ENCODE measurements around the gene NR1H3. TPM values are rescaled to one million over a fixed set of nuclear protein-coding genes. Genes with fewer than 3 reads are reported as not detected.

NR1H3 gene
- total RNA-seq, 2 experiments from 2014 or later: 6.2 to 14.7 TPM

- TF ChIP-seq EZH2phosphoT487 (IDR thresholded peaks at IDR 0.05; ENCODE audit: borderline replicate concordance, low read depth, low read length) (no peak), CTCF (conservative IDR thresholded peaks at IDR 0.05; ENCODE audit: low read length) (no peak)
- Histone ChIP-seq H3K4me3 (ENCODE audit: low read depth, low read length, poor library complexity, severe bottlenecking) (no peak overlapping the region), H3K4me2 (ENCODE audit: low read length) (no peak overlapping the region), H3K9me3 (ENCODE audit: low read length) (no peaks in the 10 kb centered on the region), H3K79me2 (ENCODE audit: insufficient read depth, low read depth, low read length) (no peaks in the 10 kb centered on the region), H3K27ac (ENCODE audit: low read depth, low read length, poor library complexity, severe bottlenecking) (no peak overlapping the region), H3K9me2 (ENCODE audit: insufficient read depth, low read length) (no peaks in the 10 kb centered on the region), H3K4me1 (ENCODE audit: insufficient read depth, low read length, poor library complexity, severe bottlenecking) (peaks cover 33% of the 10 kb centered on the region), H4K20me1 (ENCODE audit: insufficient read depth, low read length) (no peaks in the 10 kb centered on the region), H3K36me3 (ENCODE audit: insufficient read depth, low read length) (no peaks in the 10 kb centered on the region), H2AFZ (ENCODE audit: low read length) (no peak overlapping the region)
- POLR2A ChIA-PET: interaction anchor here (0.5 to 1.8 kb wide), 3 partner anchors 16 to 479 kb away, joined by 3 to 7 read pairs (median 3); partner anchors contain the start of gene ACP2
- CTCF ChIA-PET (ENCODE audit: unreplicated experiment): no interaction called here
- BruUV-seq (replicated peaks): no TSS peak
- intact Hi-C loops (cut with micrococcal nuclease; ENCODE audit: unreplicated experiment): no loop called here
- no peak for DNase-seq (ENCODE audit: low spot score)
Observed at GRCh38 chr11:47264119-47264518, 6.3 kb downstream of the NR1H3 start.

- H3K36me3 ChIP-seq (ENCODE audit: insufficient read depth, low read length): no peaks in the 10 kb centered on the region
- DNase-seq (ENCODE audit: low spot score): no peak
- no peaks in the 10 kb centered on the region for H4K20me1 ChIP-seq (ENCODE audit: insufficient read depth, low read length)
- H3K4me1 ChIP-seq (ENCODE audit: insufficient read depth, low read length, poor library complexity, severe bottlenecking): peaks cover 35% of the 10 kb centered on the region
- ChIA-PET CTCF (ENCODE audit: unreplicated experiment) (no interaction called here), POLR2A (interaction anchor here (1.5 to 1.8 kb wide), 2 partner anchors 16 kb away, joined by 3 to 7 read pairs; partner anchors contain the start of gene ACP2)
- H3K27ac ChIP-seq (ENCODE audit: low read depth, low read length, poor library complexity, severe bottlenecking): no peak overlapping the region
- intact Hi-C loops (cut with micrococcal nuclease; ENCODE audit: unreplicated experiment): no loop called here
- TF ChIP-seq EZH2phosphoT487 (IDR thresholded peaks at IDR 0.05; ENCODE audit: borderline replicate concordance, low read depth, low read length) (no peak), CTCF (conservative IDR thresholded peaks at IDR 0.05; ENCODE audit: low read length) (no peak)
- H3K4me2 ChIP-seq (ENCODE audit: low read length): no peak overlapping the region
- no peak overlapping the region for H2AFZ ChIP-seq (ENCODE audit: low read length)
- no TSS peak for BruUV-seq (replicated peaks)
- no peaks in the 10 kb centered on the region for H3K79me2 ChIP-seq (ENCODE audit: insufficient read depth, low read depth, low read length)
- no peaks in the 10 kb centered on the region for H3K9me3 ChIP-seq (ENCODE audit: low read length)
- H3K9me2 ChIP-seq (ENCODE audit: insufficient read depth, low read length): no peaks in the 10 kb centered on the region
- H3K4me3 ChIP-seq (ENCODE audit: low read depth, low read length, poor library complexity, severe bottlenecking): no peak overlapping the region
Observed at GRCh38 chr11:47264521-47264920, 6.7 kb downstream of the NR1H3 start.

GRCh38 chr11:47267876-47268275, 10.1 kb downstream of the NR1H3 start:
- peaks cover 25% of the 10 kb centered on the region for H3K79me2 ChIP-seq (ENCODE audit: insufficient read depth, low read depth, low read length)
- ChIA-PET CTCF (ENCODE audit: unreplicated experiment) (no interaction called here), POLR2A (interaction anchor here (1.3 kb wide), 1 partner anchor 9 kb away, joined by 4 read pairs; no protein-coding TSS in a partner anchor)
- peak overlapping the region; percentile 60; the same call in 1 of the 2 replicates for H3K4me2 ChIP-seq (ENCODE audit: low read length)
- no peaks in the 10 kb centered on the region for H3K9me3 ChIP-seq (ENCODE audit: low read length)
- BruUV-seq (replicated peaks): no TSS peak
- H3K9me2 ChIP-seq (ENCODE audit: insufficient read depth, low read length): no peaks in the 10 kb centered on the region
- H4K20me1 ChIP-seq (ENCODE audit: insufficient read depth, low read length): peaks cover 23% of the 10 kb centered on the region; the same call in 1 of the 2 replicates
- TF ChIP-seq EZH2phosphoT487 (IDR thresholded peaks at IDR 0.05; ENCODE audit: borderline replicate concordance, low read depth, low read length): no peak
- TF ChIP-seq CTCF (conservative IDR thresholded peaks at IDR 0.05; ENCODE audit: low read length): no peak
- H3K4me3 ChIP-seq (ENCODE audit: low read depth, low read length, poor library complexity, severe bottlenecking): no peak overlapping the region
- intact Hi-C loops (cut with micrococcal nuclease; ENCODE audit: unreplicated experiment): loop anchor here (2.0 kb wide), 1 partner anchor 53 kb away; the partner anchor contains the start of gene DDB2
- H3K36me3 ChIP-seq (ENCODE audit: insufficient read depth, low read length): no peaks in the 10 kb centered on the region
- no peak overlapping the region for H3K27ac ChIP-seq (ENCODE audit: low read depth, low read length, poor library complexity, severe bottlenecking)
- no peak for DNase-seq (ENCODE audit: low spot score)
- H2AFZ ChIP-seq (ENCODE audit: low read length): no peak overlapping the region
- H3K4me1 ChIP-seq (ENCODE audit: insufficient read depth, low read length, poor library complexity, severe bottlenecking): peaks cover 51% of the 10 kb centered on the region

Measured in OCI-LY7 (cell line).